HepG2 (cell line): ENCODE measurements around the gene PLCB2. TPM values are rescaled to one million over a fixed set of nuclear protein-coding genes. Genes with fewer than 3 reads are reported as not detected.

Experiments used
- BCLAF1 ChIP-seq: fragments of 450-650 bp; IDR thresholded peaks from 2 replicates; pipeline ENCODE4 v1.6.1; 2017; ENCODE audit warnings: mild to moderate bottlenecking
- BRCA1 ChIP-seq: sonication (generic); formaldehyde crosslinking; IDR thresholded peaks from 2 replicates; pipeline ENCODE4 v1.4.0; 2020; ENCODE audit warnings: missing genetic modification reagents
- HNF4A ChIP-seq: sonication (generic); formaldehyde crosslinking; IDR thresholded peaks from 2 replicates; pipeline ENCODE4 v1.4.0; 2020; ENCODE audit warnings: missing genetic modification reagents
- JUND ChIP-seq: sonication (generic); formaldehyde crosslinking; IDR thresholded peaks from 2 replicates; pipeline ENCODE4 v1.8.0; 2022; ENCODE audit warnings: mild to moderate bottlenecking, missing genetic modification reagents
- NCOA1 ChIP-seq: sonication (generic); formaldehyde crosslinking; IDR thresholded peaks from 2 replicates; pipeline ENCODE4 v1.9.0; 2021; ENCODE audit warnings: missing genetic modification reagents
- POLR2A ChIP-seq, 2 experiments: IDR thresholded peaks; 2 replicates each; pipeline ENCODE4 v1.6.1; 2011; ENCODE audit warnings: low read depth in 2 of 2, low read length in 2 of 2, mild to moderate bottlenecking in 1 of 2, moderate library complexity in 1 of 2; ENCODE audit not compliant: insufficient read depth in 1 of 2
- SAFB2 ChIP-seq: sonication (generic); formaldehyde crosslinking; IDR thresholded peaks from 2 replicates; pipeline ENCODE4 v1.5.1; 2020; ENCODE audit warnings: missing genetic modification reagents, low read depth, mild to moderate bottlenecking, borderline replicate concordance
- XRCC5 ChIP-seq: fragments of 200-400 bp; formaldehyde crosslinking; optimal IDR thresholded peaks from 2 replicates; pipeline ENCODE3; 2017; ENCODE audit warnings: mild to moderate bottlenecking, low read length
- ZNF160 ChIP-seq: sonication (generic); formaldehyde crosslinking; IDR thresholded peaks from 2 replicates; pipeline ENCODE4 v1.8.0; 2022; ENCODE audit warnings: mild to moderate bottlenecking, inconsistent platforms, missing genetic modification reagents
- ZNF329 ChIP-seq: sonication (generic); formaldehyde crosslinking; IDR thresholded peaks from 2 replicates; pipeline ENCODE4 v1.9.0; 2021; ENCODE audit warnings: low read depth, mild to moderate bottlenecking, missing genetic modification reagents
- ZNF569 ChIP-seq: sonication (generic); formaldehyde crosslinking; IDR thresholded peaks from 2 replicates; pipeline ENCODE4 v1.5.0; 2020; ENCODE audit warnings: mild to moderate bottlenecking, missing genetic modification reagents, moderate library complexity, borderline replicate concordance
- ZNF570 ChIP-seq: sonication (generic); formaldehyde crosslinking; IDR thresholded peaks from 2 replicates; pipeline ENCODE4 v1.4.0; 2020; ENCODE audit warnings: mild to moderate bottlenecking, missing genetic modification reagents, borderline replicate concordance
- ZNF572 ChIP-seq: sonication (generic); formaldehyde crosslinking; IDR thresholded peaks from 2 replicates; pipeline ENCODE4 v1.5.1; 2020; ENCODE audit warnings: mild to moderate bottlenecking, missing genetic modification reagents
- ZNF672 ChIP-seq: sonication (generic); formaldehyde crosslinking; IDR thresholded peaks from 2 replicates; pipeline ENCODE4 v1.8.1; 2022; ENCODE audit warnings: missing genetic modification reagents
- ZNF780A ChIP-seq: sonication (generic); formaldehyde crosslinking; IDR thresholded peaks from 2 replicates; pipeline ENCODE4 v1.8.0; 2022; ENCODE audit warnings: mild to moderate bottlenecking, missing genetic modification reagents, moderate library complexity
- polyA plus RNA-seq, 8 experiments: library from polyadenylated mRNA; depleted of rRNA in 3 of 8; stranded (reverse) in 7 of 8; unstranded in 1 of 8; fragments of >200 nt; fragmentation: Illumina TruSeq in 4 of 8; extraction: Trizol in 4 of 8; gene quantifications; 2 replicates each; pipeline versions ENCODE4 v1.2.1 to v1.2.3, GENCODE V29; 2011 to 2016; ENCODE audit warnings: low read depth in 4 of 8, missing spikeins in 1 of 8, mixed read lengths in 1 of 8; ENCODE audit not compliant: insufficient read depth in 1 of 8
- total RNA-seq, 5 experiments: library from RNA; depleted of rRNA; stranded (reverse); fragments of >200 nt; fragmentation: Illumina TruSeq; extraction: Trizol; gene quantifications; 2 replicates each; pipeline ENCODE4 v1.2.3, GENCODE V29; 2016; ENCODE audit warnings: low read depth in 1 of 5
- TF ChIP-seq, protein P1 (sequence below): sonication (generic); formaldehyde crosslinking; IDR thresholded peaks from 2 replicates; pipeline ENCODE4 v1.4.0; 2020; ENCODE audit warnings: missing genetic modification reagents
- TF ChIP-seq, protein P2 (sequence below): sonication (generic); formaldehyde crosslinking; IDR thresholded peaks from 2 replicates; pipeline ENCODE4 v1.9.0; 2021; ENCODE audit warnings: missing genetic modification reagents, mild to moderate bottlenecking, borderline replicate concordance
- TF ChIP-seq, protein P3 (sequence below): sonication (generic); formaldehyde crosslinking; IDR thresholded peaks from 2 replicates; pipeline ENCODE4 v1.4.0; 2020; ENCODE audit warnings: low read depth, missing genetic modification reagents

Gene PLCB2
- total and polyA plus RNA-seq, 2 of the 13 experiments (the other 11 are each of a cell fraction or from before 2014, with no cell fraction given), result 0.11 TPM; not detected in 1

DNA sequence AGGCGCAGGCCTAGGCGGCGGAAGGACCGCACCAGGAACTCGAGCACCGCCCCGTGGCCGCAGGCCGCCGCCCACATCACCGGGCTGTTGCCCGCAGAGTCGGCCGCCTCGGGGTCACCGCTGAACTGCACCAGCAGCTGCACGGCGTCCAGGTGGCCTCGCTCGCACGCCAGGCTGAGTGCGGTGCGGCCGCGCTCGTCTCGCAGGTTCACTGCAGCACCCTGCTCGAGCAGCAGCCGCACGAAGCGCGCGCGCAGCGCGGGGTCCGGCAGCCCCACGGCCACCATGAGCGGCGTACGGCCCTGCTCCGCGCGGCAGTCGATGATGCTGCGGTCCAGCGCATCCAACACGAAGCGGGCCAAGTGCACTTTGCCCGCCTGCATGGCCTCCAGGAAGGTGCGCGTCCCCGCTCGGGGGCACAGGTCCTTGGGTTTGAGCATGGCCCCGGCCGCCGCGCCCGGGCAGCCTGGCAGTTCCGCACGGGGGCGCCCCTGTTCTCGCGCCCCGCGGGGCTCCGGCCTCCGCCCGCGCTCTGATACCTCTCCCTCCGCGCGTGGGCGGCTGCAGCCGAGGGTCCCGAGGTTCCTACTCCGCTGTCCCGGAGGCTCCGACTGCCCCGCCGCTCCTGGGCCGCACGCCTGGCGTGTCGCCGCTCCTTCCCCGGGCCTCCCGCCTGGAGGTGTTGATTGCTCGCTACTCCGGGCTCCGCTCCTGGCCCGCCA, 25.4 kb downstream of the PLCB2 start (continued):
- TF ChIP-seq NCOA1 (no peak), BRCA1 (CRISPR knock-in tag) (peak; percentile 34; the same call in 1 of the 2 replicates), BCLAF1 (no peak), ZNF572 (CRISPR knock-in tag) (no peak), ZNF780A (no peak), JUND (CRISPR knock-in tag) (no peak), ZNF570 (CRISPR knock-in tag) (no peak), ZNF329 (CRISPR knock-in tag) (0 out of 2 replicates have a peak, but pooled peaks have one; percentile 35), ZNF569 (CRISPR knock-in tag) (no peak), ZNF160 (no peak), XRCC5 (peak; percentile 40), POLR2A (IDR thresholded peaks at IDR 0.05; ENCODE audit: insufficient read depth in 1 of 2, low read depth in 2 of 2, low read length in 2 of 2) (no peak), ZNF672 (CRISPR knock-in tag) (no peak), HNF4A (CRISPR knock-in tag) (peak; percentile 46; the same call in 1 of the 2 replicates), SAFB2 (CRISPR knock-in tag) (peak; percentile 45)
- TF ChIP-seq, protein P1, sequence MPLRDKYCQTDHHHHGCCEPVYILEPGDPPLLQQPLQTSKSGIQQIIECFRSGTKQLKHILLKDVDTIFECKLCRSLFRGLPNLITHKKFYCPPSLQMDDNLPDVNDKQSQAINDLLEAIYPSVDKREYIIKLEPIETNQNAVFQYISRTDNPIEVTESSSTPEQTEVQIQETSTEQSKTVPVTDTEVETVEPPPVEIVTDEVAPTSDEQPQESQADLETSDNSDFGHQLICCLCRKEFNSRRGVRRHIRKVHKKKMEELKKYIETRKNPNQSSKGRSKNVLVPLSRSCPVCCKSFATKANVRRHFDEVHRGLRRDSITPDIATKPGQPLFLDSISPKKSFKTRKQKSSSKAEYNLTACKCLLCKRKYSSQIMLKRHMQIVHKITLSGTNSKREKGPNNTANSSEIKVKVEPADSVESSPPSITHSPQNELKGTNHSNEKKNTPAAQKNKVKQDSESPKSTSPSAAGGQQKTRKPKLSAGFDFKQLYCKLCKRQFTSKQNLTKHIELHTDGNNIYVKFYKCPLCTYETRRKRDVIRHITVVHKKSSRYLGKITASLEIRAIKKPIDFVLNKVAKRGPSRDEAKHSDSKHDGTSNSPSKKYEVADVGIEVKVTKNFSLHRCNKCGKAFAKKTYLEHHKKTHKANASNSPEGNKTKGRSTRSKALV (CRISPR knock-in tag), result peak; percentile 97
- TF ChIP-seq, protein P2, sequence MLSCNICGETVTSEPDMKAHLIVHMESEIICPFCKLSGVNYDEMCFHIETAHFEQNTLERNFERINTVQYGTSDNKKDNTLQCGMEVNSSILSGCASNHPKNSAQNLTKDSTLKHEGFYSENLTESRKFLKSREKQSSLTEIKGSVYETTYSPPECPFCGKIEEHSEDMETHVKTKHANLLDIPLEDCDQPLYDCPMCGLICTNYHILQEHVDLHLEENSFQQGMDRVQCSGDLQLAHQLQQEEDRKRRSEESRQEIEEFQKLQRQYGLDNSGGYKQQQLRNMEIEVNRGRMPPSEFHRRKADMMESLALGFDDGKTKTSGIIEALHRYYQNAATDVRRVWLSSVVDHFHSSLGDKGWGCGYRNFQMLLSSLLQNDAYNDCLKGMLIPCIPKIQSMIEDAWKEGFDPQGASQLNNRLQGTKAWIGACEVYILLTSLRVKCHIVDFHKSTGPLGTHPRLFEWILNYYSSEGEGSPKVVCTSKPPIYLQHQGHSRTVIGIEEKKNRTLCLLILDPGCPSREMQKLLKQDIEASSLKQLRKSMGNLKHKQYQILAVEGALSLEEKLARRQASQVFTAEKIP (CRISPR knock-in tag), result no peak
- TF ChIP-seq, protein P3, sequence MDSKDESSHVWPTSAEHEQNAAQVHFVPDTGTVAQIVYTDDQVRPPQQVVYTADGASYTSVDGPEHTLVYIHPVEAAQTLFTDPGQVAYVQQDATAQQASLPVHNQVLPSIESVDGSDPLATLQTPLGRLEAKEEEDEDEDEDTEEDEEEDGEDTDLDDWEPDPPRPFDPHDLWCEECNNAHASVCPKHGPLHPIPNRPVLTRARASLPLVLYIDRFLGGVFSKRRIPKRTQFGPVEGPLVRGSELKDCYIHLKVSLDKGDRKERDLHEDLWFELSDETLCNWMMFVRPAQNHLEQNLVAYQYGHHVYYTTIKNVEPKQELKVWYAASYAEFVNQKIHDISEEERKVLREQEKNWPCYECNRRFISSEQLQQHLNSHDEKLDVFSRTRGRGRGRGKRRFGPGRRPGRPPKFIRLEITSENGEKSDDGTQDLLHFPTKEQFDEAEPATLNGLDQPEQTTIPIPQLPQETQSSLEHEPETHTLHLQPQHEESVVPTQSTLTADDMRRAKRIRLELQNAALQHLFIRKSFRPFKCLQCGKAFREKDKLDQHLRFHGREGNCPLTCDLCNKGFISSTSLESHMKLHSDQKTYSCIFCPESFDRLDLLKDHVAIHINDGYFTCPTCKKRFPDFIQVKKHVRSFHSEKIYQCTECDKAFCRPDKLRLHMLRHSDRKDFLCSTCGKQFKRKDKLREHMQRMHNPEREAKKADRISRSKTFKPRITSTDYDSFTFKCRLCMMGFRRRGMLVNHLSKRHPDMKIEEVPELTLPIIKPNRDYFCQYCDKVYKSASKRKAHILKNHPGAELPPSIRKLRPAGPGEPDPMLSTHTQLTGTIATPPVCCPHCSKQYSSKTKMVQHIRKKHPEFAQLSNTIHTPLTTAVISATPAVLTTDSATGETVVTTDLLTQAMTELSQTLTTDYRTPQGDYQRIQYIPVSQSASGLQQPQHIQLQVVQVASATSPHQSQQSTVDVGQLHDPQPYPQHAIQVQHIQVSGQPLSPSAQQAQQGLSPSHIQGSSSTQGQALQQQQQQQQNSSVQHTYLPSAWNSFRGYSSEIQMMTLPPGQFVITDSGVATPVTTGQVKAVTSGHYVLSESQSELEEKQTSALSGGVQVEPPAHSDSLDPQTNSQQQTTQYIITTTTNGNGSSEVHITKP (CRISPR knock-in tag), result no peak
